Esophagus (tissue), 2 donors: ENCODE measurements around the gene EED. TPM values are rescaled to one million over a fixed set of nuclear protein-coding genes. Genes with fewer than 3 reads are reported as not detected.
A peak's percentile ranks its signal among the peaks of the same experiment; 100 is the strongest.

Experiments
- H3K27ac ChIP-seq, 2 donors: one replicate each; pipeline ENCODE4 v1.5.1; 2013; ENCODE audit warnings: low read depth in 2 of 2, mild to moderate bottlenecking in 2 of 2, inconsistent platforms in 1 of 2, low read length in 1 of 2, moderate library complexity in 1 of 2
- H3K27me3 ChIP-seq, 2 donors: one replicate each; pipeline ENCODE4 v1.6.1; 2013; ENCODE audit warnings: low read length in 2 of 2, control low read depth in 1 of 2, mild to moderate bottlenecking in 1 of 2; ENCODE audit not compliant: insufficient read depth in 2 of 2, control insufficient read depth in 1 of 2
- H3K36me3 ChIP-seq, 2 donors: one replicate each; pipeline ENCODE4 v1.6.1; 2013; ENCODE audit warnings: low read length in 1 of 2; ENCODE audit not compliant: control insufficient read depth in 2 of 2, insufficient read depth in 2 of 2
- H3K4me1 ChIP-seq, 2 donors: one replicate each; pipeline ENCODE4 v1.6.1; 2013; ENCODE audit warnings: low read length in 1 of 2; ENCODE audit not compliant: control insufficient read depth in 2 of 2, insufficient read depth in 2 of 2
- H3K4me3 ChIP-seq, 2 donors: one replicate each; pipeline ENCODE4 v1.5.1; 2013; ENCODE audit warnings: low read length in 2 of 2, mild to moderate bottlenecking in 2 of 2, low read depth in 1 of 2, moderate library complexity in 1 of 2
- H3K9me3 ChIP-seq, 2 donors: one replicate each; pipeline ENCODE4 v1.6.1; 2013; ENCODE audit warnings: mild to moderate bottlenecking in 2 of 2, low read depth in 1 of 2, low read length in 1 of 2, moderate library complexity in 1 of 2; ENCODE audit not compliant: control insufficient read depth in 2 of 2, insufficient read depth in 1 of 2
- whole genome bisulfite sequencing, 2 donors: extraction: QIAGEN DNeasy Blood & Tissue Kit; methylation state at CpG; one replicate each; pipeline ENCODE4 v1.1.7; 2013; 5-methylcytosine and 5-hydroxymethylcytosine counted together
- polyA plus RNA-seq, 2 donors: library from polyadenylated mRNA; stranded (reverse); fragments of 200-250 nt; gene quantifications; one replicate each; pipeline ENCODE4 v1.2.3, GENCODE V29; 2013
- donor health status: healthy with polysubstance abuse.
- donor health status: Bipolar disorder and iron deficiency.

EED gene, protein sequence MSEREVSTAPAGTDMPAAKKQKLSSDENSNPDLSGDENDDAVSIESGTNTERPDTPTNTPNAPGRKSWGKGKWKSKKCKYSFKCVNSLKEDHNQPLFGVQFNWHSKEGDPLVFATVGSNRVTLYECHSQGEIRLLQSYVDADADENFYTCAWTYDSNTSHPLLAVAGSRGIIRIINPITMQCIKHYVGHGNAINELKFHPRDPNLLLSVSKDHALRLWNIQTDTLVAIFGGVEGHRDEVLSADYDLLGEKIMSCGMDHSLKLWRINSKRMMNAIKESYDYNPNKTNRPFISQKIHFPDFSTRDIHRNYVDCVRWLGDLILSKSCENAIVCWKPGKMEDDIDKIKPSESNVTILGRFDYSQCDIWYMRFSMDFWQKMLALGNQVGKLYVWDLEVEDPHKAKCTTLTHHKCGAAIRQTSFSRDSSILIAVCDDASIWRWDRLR
- 10 to 100 TPM; 11.7 to 16.8 TPM for polyA plus RNA-seq

DNA sequence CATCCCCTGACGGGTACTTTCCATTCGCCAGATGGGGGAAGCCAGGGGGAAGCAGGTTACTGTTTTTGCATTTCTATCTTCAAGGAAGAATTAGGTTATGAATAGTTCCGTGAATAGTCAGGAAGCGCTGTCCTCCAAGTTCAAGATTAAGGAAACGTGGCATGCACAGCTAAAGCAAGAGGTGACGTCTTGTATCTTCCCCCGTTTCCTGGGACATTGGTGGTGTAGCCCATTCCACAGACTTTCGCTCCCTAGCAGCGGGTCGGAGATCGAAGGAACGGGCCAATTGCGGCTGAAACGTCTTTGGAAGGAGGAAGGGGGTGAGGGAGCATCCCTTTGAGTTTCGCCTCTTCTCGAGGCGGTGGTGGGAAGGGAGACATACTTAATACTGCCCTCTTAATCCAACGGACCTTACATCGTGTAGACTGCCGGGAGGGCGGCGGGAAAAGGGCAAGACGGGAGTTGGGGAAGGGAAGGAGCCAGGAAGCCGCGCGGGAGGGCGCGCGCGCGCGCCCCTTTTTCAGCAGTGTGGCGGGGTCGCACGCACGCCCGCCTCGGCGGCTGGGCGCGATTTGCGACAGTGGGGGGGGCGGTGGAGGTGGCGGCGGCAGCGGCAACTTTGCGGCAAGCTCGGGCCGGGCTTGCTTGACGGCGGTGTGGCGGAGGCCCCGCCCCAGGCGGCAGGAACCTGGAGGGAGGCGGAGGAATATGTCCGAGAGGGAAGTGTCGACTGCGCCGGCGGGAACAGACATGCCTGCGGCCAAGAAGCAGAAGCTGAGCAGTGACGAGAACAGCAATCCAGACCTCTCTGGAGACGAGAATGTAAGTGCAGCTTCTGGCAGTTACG, at the start of gene EED:
EED (plus strand) TSS at position 232 of the 847 bp plus-strand sequence; CDS start at position 709, 477 bp downstream.
- Histone ChIP-seq H3K27ac (peak within 1 kb of the TSS; percentile 98 to 100), H3K27me3 (no peaks in the 10 kb centered on the region), H3K36me3 (no peaks in the 10 kb centered on the region), H3K4me1 (no peaks in the 10 kb centered on the region), H3K9me3 (no peaks in the 10 kb centered on the region), H3K4me3 (peak within 1 kb of the TSS; percentile 78 to 84)
- 0% methylated on average over 58 to 64 of the region's 64 CpGs for WGBS, 2 donors

- no peaks in the 10 kb centered on the region for H3K9me3 ChIP-seq
- 93 to 94% methylated on average over 16 to 18 of the region's 18 CpGs for WGBS, 2 donors
- no peaks in the 10 kb centered on the region for H3K27me3 ChIP-seq
- H3K4me3 ChIP-seq = no peak overlapping the region
- H3K27ac ChIP-seq = no peak overlapping the region
- no peaks in the 10 kb centered on the region for H3K4me1 ChIP-seq
- H3K36me3 ChIP-seq = no peaks in the 10 kb centered on the region
Measured at GRCh38 chr11:86194998-86195397, 49.6 kb upstream of the EED start.

GRCh38 chr11:86196085-86196696, 48.4 kb upstream of the EED start:
- no peaks in the 10 kb centered on the region for H3K36me3 ChIP-seq
- WGBS, 2 donors = 72 to 76% methylated on average over 6 of the region's 6 CpGs

DNA sequence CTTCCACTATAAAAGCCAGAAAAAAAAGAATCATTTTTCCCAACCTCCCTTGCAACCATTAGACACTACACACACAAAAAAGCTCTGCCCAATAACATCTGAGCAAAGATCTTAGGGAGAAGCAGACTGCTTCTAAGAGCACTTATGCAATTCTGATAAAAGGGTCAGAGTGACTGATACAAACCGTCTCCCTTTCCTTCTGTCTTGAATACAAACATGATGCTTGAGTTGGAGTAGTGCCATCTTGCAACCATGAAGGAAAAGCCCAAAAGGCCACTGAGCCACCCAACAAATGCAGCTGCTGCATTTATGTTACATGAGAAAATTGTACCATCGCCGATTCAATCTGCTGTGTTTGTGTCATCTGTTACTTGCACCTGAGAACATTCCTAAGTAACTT, 47.6 kb upstream of the EED start:
- Histone ChIP-seq H3K36me3 (no peaks in the 10 kb centered on the region), H3K9me3 (no peaks in the 10 kb centered on the region), H3K27ac (no peak overlapping the region), H3K4me3 (no peak overlapping the region), H3K27me3 (no peaks in the 10 kb centered on the region), H3K4me1 (no peaks in the 10 kb centered on the region)
- WGBS, 2 donors = 72 to 78% methylated on average over 3 of the region's 3 CpGs

More at GRCh38 chr11:86196085-86196696, 48.4 kb upstream of the EED start:
- Histone ChIP-seq H3K9me3 (no peaks in the 10 kb centered on the region), H3K27me3 (no peaks in the 10 kb centered on the region), H3K27ac (no peak overlapping the region), H3K4me1 (no peaks in the 10 kb centered on the region), H3K4me3 (no peak overlapping the region)

DNA sequence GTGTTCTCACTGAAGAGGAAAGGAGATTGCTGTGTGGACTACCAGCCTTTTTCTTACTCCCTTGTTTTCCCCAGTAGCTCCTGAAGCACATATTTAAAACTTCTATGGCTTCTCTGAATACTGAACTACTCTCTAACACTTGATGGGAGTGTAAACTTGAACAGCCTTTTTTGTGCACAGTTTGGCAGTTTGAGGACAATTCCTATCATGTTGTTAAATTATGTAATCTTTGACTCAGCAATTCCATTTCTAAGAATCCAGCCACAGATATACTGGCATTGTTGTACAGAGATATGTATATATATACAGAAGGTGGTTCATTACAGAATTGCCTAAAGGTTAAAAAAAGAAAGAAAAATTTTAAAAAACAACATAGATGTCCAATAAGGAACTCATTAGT, 47.1 kb upstream of the EED start:
- H3K9me3 ChIP-seq = no peaks in the 10 kb centered on the region
- no peaks in the 10 kb centered on the region for H3K36me3 ChIP-seq
- no peaks in the 10 kb centered on the region for H3K4me1 ChIP-seq
- no peaks in the 10 kb centered on the region for H3K27me3 ChIP-seq
- no peak overlapping the region for H3K27ac ChIP-seq
- no peak overlapping the region for H3K4me3 ChIP-seq

DNA sequence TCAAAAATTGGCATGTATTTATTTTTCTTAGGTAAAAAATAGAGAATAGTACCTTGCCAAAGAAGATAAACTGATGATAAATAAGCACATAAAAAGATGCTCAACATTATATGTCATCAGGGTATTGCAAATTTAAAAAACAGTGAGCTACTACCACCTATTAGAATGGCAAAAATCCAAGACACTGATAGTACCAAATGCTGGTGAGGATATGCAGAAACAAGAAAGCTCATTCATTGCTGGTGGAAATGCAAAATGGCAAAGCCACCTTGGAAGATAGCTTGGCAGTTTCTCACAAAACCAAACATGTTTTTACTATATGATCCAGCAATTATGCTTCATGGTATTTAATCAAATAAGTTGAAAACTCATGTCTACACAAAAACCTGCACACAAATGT, 46.4 kb upstream of the EED start:
- H3K4me3 ChIP-seq = no peak overlapping the region
- H3K36me3 ChIP-seq = no peaks in the 10 kb centered on the region
- H3K27ac ChIP-seq = no peak overlapping the region
- H3K4me1 ChIP-seq = no peaks in the 10 kb centered on the region
- H3K27me3 ChIP-seq = no peaks in the 10 kb centered on the region
- no peaks in the 10 kb centered on the region for H3K9me3 ChIP-seq

- 94 to 98% methylated on average over 1 of the region's 1 CpG for WGBS, 2 donors
- H3K4me3 ChIP-seq = no peak overlapping the region
- H3K9me3 ChIP-seq = no peaks in the 10 kb centered on the region
- H3K36me3 ChIP-seq = no peaks in the 10 kb centered on the region
- H3K27me3 ChIP-seq = no peaks in the 10 kb centered on the region
- no peaks in the 10 kb centered on the region for H3K4me1 ChIP-seq
- no peak overlapping the region for H3K27ac ChIP-seq
Measured at GRCh38 chr11:86199354-86199753, 45.2 kb upstream of the EED start.

- peak overlapping the region in 1 of 2 donors; percentile 4 for H3K27ac ChIP-seq
- no peaks in the 10 kb centered on the region for H3K9me3 ChIP-seq
- H3K4me1 ChIP-seq = no peaks in the 10 kb centered on the region
- no peak overlapping the region for H3K4me3 ChIP-seq
- H3K36me3 ChIP-seq = no peaks in the 10 kb centered on the region
- no peaks in the 10 kb centered on the region for H3K27me3 ChIP-seq
Measured at GRCh38 chr11:86201371-86201884, 43.1 kb upstream of the EED start.

DNA sequence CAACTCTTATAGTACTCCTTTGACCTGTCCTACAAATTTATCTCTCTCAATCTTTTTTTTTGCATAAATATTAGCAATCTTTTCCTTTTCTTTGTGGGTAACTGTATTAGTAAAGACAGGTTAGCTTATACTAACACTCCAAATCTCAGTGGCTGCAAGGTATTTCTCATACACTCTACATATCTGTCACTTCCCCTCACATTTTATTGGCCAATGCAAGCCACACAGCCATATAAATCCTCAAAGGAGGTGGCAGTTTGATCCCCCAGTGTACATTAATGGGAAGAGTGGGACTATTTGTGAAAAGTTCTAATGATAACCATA, 42.6 kb upstream of the EED start:
- no peak overlapping the region for H3K27ac ChIP-seq
- no peaks in the 10 kb centered on the region for H3K9me3 ChIP-seq
- no peaks in the 10 kb centered on the region for H3K36me3 ChIP-seq
- no peaks in the 10 kb centered on the region for H3K4me1 ChIP-seq
- peak overlapping the region in 1 of 2 donors; percentile 22 for H3K4me3 ChIP-seq
- no peaks in the 10 kb centered on the region for H3K27me3 ChIP-seq
